Activated T-cell treated with anti-CD3 and anti-CD28 coated beads, Interleukin-2, amount 50 U/mL, for 48 hours (primary cell): ENCODE measurements around the gene TBC1D2.
"Not testable (repeated sequence)": the region's sequence is repeated elsewhere in the genome, so short reads cannot be mapped to it uniquely, and the experiment has no call there.

Experiments
- DNase-seq, 2 experiments: peaks; one replicate each; pipeline ENCODE4 v3.0.0-alpha.2; 2020

TBC1D2 gene

DNA sequence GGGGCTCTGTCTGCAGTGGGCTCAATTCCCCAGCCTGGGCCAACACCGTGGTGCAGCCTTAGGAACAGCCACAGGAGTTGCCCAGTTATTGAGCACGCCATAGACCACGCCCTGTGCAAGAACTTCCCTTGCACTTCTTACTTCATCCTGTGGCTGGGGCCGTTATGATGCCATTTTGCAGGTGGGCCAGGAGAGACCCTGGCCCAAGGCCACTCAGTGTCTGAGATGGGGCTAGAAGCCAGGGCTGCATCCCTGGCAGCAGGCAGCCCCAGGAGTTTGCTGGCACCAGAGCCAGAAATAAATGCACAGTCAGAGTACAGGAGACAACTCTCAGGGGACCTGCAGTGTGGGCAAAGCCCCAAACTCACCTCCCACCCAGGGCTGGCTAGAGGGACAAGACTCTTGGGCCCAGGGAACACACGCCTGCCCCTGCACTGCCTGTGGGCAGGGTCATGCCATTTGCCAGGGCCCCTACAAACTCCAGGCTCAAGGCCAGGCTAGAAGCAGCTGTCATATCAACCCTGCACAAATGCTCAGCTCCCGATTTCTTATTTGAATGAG lies 69.8 kb downstream of the TBC1D2 start:
- DNase-seq, result no peak

DNA sequence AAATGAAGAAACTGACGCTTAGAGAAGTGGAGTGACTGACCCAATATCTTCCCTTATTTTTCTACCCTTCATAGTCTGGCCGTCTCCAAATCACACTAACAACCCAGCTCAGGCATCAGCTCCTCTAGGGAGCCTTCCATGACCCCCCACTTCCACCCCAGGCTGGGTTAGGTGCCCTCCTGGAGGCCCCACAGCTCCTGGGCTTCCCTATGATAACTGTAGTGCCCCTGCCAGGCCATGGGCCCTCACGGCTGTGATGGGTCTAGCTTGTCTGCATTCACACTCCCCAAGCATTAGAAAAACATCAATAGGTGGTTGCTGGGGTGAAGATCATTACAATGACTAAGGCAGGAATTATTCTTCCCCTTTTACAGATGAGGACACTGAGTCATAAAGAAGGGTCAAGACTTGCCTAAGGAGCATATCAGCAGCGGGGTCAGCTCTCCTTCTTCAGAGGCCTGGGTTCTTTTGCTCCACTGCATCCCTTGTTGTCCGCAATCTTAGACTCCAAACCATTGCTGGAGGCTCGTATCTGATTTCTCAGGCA lies 70.4 kb downstream of the TBC1D2 start:
- no peak for DNase-seq

DNA sequence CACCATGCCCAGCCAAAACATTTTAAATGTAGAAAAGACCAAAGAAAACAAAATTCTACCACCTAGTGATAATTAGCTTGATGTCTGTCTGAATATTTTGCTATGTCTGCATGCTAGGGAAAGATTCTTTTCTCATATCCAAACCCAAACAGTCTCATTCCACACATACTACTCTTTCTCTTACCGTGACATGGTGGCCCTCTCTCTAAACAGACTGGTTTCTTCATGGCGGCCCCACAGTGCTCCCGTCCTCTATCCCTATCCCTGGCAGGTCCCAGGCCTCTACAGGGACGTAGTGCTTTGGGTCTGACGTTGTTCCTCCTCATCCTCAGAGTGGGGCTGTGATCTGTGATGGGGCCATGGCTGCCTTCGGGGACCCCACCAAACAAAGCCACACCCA lies 71.1 kb downstream of the TBC1D2 start:
- DNase-seq, result no peak

DNA sequence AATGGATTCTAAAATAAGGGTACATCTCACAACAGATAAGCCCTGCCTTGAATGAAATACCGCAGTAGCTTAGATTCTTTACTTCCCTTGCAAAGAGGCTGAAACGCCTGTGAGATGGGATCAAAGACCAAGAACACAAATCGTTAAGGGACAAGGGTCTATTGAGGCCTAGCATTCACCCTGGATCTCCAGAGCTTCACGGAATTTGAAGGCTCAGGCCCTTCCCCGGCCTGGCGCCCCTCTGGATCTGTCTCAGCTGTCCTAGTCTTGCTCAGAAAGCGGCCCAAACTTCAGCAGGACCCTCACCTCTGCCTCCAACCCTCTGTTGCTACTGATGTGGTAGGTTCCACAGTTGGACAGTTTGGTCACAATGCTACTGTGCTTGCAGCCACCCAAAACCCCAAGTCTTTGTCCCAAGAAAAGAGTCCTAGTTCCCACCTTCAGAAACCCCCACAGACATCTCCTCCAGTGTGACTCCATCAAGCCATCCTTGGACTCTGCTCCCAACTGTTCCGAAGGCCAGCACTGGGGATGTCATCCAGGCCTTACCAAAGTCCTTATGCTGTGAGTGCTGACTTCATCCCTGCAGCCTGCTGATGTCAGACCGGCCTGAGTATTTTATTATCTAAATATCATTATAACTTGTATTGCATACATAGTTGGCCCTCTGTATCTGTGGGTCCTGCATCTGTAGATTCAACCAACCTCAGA lies 72.4 kb downstream of the TBC1D2 start:
- no peak for DNase-seq

DNA sequence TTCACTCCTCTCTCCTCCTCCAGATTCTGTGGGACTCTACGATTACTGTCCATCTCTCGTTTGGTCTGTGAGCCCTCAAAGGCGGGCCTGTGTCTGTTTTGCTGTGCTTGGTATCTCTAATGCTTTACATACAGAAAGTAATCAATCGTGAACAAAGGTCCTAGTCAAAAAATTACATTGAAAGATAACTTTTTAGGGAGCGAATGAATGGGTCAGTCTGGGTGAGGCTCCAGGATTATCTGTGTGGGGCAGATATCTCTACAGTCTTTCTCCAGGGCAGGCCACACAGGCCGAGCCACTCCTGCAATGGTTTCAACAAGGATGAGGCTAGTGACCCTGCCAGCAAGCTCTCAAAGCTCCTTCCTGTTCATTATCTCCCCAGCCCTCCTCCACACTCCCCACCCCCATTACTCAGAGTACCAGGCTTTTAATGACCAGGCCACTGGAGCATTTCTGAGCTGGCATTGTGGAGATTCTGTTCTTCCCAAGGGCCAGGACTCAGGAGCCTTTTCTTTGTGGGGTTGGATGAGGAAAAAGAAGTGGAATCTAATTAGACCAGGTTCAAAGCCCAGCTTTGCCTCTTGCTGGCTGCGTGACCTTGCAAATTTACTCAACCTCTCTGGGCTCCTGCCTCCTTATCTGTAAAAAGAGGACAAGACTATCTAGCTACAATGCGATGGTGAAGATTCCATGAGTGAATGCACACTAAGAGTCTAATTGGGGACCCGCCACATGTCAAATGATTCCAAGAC lies 73.2 kb downstream of the TBC1D2 start:
- DNase-seq, result no peak

DNA sequence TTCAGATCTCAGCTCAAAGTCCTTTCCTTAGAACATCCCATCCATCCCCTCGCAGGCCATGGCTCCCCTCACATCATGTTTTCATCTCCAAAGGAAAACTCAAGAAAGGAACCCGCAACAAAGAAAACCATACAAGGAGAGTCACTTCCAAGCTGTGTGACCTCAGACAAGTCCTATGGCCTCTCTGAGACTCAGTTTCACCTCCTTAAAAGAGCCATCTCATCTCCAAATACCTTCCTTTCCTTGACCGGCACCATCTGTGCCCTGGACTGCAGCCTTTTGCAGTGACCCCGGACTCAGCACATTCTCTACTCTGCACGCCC lies 73.7 kb downstream of the TBC1D2 start:
- DNase-seq, result no peak

DNA sequence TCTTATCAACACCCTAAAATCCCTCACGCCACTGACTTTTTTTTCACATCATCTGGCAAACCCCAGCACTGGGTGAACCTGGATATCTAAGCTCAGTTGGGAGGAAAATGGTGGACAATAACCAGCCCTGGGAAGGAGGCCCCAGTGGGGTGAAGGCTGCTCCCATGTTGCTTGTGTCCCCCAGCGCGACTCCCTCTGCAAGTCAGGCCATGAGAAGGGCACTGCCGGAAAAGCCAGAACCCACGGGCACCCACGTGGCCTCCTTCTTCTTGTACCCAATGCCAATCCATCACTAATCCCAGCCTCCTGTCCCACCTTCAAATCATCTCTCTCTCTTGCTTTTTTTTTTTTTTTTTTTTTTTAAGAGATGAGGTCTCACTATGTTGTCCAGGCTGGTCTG lies 74.5 kb downstream of the TBC1D2 start:
- no peak for DNase-seq

DNA sequence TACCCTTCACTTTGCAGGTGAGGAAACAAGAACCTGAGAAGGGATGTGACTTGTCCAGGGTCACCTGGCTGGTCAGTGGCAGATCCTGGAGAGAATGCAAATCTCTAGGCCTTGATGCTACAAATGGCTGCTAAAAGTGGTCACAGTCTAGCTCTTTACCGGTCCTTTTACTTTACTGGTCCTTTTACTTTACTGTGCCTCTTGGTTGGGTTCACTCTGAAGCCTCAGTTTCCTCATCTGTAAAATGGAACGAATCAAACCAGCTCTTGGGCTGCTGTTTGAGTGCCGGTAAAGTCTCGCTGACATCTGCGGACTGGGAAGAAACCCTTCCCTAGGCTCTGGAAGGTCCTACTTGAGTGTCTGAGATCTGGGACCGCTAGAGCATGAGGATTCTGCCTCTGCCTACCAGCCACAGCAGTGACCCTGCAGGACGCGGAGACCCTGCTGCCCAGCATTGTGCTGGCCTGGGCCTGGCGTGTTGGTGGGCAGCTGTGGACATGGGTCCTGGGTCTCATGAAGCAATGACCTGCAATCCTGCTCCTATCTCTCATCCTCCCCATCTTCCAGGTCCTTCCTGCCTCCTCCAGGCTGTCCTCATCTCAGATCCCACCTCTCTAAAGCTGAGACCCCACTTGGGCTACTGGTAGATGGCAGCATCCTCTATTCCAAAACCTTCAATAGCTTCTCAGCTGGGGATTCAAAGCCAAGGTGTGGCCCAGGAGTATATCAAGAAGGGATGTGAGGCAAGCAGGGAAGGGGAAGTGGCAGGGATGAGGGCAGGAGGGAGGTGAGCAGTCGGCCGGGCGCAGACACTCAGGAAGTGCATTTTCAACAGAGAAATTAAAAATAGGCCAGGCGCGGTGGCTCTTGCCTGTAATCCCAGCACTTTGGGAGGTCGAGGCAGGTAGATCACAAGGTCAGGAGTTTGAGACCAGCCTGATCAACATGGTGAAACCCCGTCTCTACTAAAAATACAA lies 76.3 kb downstream of the TBC1D2 start:
- DNase-seq, result no peak

DNA sequence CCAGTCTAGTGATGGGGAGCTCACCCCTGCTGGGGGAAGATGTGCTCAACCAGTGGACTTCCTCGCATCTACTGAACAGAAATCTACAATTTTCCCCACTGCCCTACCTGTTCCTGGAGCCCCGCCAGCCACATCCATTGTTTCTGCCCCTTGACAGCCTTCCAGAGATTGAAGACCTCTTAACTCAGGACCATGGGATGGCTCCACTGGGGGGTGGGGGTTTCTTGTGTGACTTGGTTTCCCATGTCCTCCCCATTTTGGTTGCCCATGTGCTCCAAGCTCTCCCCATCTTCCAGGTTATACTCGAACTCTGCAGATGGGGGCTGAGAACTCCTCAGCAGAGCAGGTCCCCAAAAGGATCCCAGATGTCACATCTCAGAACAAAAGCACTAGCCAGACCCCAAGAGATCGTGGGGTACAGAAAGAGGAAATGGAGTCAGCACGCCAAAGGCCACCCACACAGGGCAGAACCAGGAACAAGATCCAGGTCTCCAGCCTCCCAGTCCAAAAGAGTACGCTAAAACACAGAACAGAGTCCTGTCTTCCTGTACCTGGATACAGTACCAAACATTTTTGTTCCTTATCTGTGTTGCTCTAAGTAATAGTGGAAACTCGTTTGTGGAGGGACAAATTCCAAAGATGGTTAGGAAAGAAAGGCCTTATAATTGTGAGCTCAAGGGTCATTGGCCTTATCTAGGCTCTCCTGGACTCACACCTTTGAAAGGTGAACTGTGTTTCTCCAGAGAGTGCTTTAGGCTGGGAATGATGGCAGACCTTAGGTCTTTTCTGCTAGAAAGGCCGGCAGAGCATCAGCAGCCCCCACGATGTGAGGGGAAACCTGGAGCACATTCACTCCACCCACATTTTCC lies 78.8 kb downstream of the TBC1D2 start:
- no peak for DNase-seq

DNA sequence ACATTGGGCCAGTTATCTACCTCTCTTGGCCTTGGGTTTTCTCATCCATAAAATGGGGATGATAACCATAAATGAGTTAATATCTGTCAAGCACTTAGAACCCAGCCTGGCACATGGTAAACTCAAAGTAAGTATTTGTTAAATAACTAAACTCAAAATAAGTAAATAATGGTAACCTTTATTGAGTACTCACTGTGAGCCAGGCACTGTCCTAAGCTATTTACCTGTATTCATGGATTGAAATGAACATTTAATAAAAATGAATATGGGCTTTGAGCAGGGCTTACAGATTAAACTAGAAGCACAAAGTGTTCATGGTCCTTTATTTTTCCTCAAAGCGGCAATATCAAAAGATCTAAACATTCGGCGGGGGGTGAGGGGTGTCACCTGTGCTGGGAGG lies 79.7 kb downstream of the TBC1D2 start:
- no peak for DNase-seq

DNA sequence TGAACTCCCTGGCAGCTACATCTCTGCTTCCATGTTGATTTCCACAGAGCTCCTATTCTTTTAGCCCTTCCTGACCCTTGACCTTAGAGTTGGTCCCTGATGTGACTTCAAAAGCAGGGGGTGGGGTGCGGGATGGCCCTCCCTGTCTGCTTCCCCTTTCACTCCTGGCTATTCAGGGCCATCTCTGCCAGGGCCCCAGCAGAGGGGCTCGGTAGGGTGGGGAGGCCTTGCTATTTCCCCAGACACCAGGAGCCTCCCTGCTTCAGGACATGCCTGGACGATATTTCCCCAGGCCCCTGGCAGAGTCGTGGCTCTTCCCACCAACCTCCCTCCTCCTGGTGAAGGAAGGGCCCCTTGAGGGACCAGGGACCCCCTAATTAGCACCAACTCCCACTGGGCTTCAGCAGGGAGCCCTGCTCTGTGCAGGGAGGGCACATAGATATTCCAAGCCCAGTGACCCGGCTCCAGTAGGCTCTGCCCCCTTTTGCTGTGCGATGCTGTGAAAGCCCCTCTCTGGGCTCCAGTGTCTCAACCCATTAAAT lies 80.3 kb downstream of the TBC1D2 start:
- DNase-seq, result no peak

DNA sequence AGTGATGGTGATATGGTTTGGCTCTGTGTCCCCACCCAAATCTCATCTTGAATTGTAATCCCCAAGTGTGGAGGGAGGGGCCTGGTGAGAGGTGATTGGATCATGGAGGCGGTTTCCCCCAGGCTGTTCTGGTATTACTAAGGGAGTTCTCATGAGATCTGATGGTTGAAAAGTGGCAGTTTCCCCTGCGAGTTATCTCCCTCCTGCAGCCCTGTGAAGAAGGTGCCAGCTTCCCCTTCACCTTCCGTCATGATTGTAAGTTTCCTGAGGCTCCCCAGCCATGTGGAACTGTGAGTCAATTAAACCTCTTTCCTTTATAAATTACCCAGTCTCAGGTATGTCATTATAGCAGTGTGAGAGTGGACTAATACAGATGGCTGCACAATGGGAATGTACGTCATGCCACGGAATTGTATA lies 80.9 kb downstream of the TBC1D2 start:
- not testable (repeated sequence) for DNase-seq

DNA sequence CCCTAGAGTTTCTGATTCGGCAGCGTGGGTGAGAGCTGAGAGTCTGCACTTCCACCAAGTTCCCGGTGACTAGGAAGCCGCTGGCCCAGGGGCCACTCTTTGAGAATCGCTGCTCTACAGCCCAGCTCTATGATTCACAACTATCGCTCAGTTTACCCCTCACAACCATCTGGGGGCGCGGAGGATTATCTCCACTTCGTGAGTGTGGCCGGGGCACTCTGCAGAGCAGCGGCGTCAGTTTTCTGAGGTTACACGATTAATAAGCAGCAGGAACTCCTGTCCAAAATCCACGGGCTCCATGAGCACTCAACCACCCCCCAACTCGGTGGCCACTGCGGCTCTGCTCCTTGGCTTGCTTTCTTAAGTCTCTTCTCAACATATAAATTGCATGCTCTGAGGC lies 82.3 kb downstream of the TBC1D2 start:
- no peak for DNase-seq

DNA sequence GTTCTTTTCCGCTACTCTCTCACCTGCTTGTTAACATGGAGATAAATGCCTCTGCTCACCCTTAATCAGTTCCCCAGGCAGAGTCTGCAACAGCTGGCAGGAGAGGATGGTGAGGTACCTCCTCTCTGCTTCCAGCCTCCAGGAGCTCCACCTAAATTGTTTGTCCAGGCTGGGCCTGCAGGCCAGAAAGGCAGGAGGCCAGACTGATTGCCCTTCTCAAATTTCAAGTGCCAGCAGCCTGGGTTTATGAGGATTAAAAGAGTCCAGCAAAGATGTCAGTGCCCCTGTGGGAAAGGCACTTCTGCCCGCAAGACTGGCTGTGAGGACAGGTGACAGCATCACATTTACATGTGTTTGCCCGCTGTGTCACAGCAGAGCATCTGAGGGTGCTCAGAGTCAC lies 82.8 kb downstream of the TBC1D2 start:
- no peak for DNase-seq

DNA sequence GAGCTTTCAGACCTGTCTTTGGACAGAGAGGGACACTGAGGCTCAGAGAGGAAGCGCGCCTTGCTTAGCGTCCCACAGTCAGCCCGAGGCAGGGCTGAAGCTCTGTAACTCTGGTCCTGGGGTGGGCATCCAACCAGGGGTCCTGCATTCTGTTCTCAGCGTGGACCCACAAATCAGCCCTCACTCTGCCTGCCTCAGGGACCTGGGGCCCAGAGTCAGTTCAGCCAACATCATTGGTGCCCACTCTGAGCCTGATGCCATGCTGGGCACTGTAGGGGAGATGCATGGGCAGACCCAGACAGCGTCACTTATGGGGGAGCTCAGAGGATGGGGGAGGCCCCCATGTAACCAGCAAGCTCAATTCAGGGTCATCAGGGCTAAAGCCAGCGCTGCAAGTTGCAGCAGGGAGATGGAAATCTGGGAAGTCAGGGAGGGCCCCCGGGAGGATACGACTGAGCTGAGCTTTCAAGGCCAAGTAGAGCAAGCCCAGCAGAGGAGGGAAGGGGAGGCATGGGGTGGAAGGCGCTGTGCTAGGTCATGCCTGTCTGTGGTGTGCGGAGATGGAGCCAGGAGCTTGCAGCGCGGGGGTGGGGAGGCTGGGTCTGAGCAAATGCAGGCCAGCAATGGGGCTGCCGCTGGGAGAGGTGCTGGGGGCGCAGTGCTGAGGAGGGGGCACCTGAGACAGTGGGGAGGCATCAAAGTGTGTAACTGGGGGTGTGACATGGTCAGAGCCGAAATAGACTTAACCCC lies 84.1 kb downstream of the TBC1D2 start:
- no peak for DNase-seq

DNA sequence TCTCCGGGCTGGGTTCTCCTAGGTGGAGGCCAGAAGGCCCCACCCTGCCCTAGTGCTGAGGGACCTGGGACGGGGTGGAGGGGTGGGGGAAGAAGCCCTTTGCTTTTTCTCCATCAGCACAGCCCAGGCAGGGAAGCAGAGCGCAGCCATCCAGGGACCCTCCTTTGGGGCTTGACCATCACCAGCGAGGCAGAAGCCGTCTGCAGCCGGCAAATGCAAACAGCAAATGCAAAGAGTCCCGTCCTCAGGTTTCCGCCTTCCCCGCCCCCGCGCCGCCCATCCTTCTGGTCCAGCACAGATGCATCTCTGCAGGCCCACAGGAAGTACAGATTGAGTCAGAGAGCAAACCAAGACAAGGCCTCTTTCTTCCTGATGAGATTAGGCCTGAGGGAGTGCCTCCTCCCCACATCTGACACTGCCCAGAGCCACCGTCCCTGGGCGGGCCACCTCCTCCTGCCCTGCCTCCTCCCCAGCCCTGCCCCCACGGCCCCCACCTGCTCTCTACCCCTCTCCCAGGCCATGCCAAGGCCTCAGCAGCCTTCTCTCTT lies 86.4 kb downstream of the TBC1D2 start:
- DNase-seq, result peak; percentile 50 to 62

DNA sequence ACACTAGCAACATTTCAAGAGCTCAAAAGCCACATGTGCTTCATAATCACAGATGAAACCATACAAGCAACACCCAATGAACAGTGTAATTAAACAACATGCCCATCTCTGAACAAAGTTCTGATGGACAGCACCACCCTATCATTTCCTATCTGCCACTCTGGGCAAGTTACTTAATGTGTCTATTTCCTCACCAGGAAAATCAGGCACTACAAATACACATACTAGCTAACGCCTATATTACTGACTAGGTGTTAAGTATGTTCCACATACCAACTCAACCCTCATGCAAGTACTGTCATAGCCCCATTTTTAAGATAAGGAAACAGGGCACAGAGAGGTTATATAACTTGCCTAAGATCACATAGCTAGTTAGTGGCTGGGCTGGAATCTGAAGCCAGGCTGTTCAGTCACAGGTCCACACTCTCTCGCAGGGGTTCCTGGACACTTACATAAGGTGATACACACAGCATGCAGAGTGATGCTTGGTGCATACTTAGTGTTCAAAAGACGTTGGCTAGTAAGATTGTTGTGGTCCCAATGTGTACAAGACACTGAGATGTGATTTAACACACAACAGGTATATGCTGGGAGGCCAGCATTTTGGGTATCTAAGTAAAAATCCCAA lies 87.2 kb downstream of the TBC1D2 start:
- no peak for DNase-seq

DNA sequence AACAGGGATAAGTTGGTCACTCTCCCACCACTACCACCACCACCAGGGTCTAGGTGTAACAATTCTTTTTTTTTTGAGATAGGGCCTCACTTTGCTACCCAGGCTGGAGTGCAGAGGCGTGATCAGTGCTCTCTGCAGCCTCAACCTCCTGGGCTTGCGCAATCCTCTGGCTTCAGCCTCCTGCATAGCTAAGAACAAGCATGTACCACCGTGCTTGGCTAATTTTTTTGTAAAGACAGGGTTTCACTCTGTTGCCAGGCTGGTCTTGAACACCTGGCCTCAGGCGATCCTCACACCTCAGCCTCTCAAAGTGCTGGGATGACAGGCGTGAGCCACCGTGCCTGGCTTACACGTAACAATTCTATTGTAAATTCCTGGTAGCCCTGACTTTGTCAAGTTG lies 90.5 kb downstream of the TBC1D2 start:
- no peak for DNase-seq

DNA sequence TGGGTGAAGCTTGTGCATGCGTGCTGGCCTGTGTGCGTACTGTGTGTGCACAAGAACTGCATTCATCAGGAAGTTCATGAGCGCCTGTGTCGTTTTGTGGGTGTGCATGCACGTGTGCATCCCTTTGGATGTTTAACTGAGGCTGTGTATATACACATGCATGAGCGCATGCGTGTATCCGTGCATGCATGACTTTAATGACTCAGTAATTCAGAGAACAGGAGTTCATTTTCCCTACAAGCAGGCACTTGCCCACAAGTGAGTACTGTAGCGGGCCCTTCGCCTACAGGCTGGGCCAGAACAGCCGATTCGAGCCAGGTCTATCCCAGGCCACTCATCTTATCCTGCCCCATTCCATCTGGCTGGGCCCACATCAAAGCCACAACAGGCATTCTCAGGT lies 92.8 kb downstream of the TBC1D2 start:
- DNase-seq, result no peak

DNA sequence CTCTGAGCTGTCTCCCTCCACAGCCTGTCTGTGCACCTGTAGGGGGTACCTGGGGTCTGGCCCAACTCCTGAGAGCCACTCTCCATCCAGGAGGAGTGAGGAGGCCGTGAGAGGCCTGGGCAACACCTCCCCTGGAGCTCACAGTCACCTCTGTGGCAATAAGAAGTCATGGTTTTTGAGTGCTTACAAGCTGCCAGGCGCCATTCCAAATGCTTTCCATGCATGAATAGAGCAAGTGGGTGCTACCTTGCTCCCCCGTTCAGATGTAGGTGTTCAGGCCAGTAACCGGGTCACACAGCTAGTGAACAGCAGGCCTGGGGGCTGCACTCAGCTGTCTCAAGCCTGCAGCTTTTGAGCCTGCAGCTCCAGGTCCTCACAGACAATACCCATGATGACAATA lies 93.6 kb downstream of the TBC1D2 start:
- DNase-seq, result no peak
